KMS-11 (cell line): Measurements from ENCODE around the gene ADD2.

ENCODE experiments used
- H2AFZ ChIP-seq: fragments of 200-600 bp; sonication (generic); 2 replicates; pipeline ENCODE4 v1.6.1; 2016; ENCODE audit warnings: antibody characterized with exemption, mixed run types, low read depth
- H3K27ac ChIP-seq: fragments of 200-600 bp; sonication (generic); 2 replicates; pipeline ENCODE4 v1.6.1; 2016; ENCODE audit warnings: mild to moderate bottlenecking, mixed run types
- H3K27me3 ChIP-seq: fragments of 200-600 bp; sonication (generic); 2 replicates; pipeline ENCODE4 v1.6.1; 2017; ENCODE audit warnings: mild to moderate bottlenecking, low read depth, mixed run types, moderate library complexity; ENCODE audit not compliant: insufficient read depth
- H3K36me3 ChIP-seq: fragments of 200-600 bp; sonication (generic); 2 replicates; pipeline ENCODE4 v1.6.1; 2017; ENCODE audit warnings: mild to moderate bottlenecking, mixed run types; ENCODE audit not compliant: insufficient read depth
- H3K4me1 ChIP-seq: fragments of 200-600 bp; sonication (generic); 2 replicates; pipeline ENCODE4 v1.6.1; 2016; ENCODE audit warnings: mild to moderate bottlenecking, low read depth, mixed run types; ENCODE audit not compliant: poor library complexity, severe bottlenecking
- H3K4me2 ChIP-seq: fragments of 200-600 bp; sonication (generic); 2 replicates; pipeline ENCODE4 v1.7.0; 2016; ENCODE audit warnings: mild to moderate bottlenecking, mixed run types
- H3K4me3 ChIP-seq: fragments of 200-600 bp; sonication (generic); IDR thresholded peaks from 2 replicates; pipeline ENCODE4 v1.6.1; 2017; ENCODE audit warnings: low read depth, low read length, mixed read lengths; ENCODE audit not compliant: insufficient read depth
- H3K79me2 ChIP-seq: fragments of 200-600 bp; sonication (generic); 2 replicates; pipeline ENCODE4 v1.6.1; 2016; ENCODE audit warnings: low read depth, mixed run types; ENCODE audit not compliant: insufficient read depth
- H3K9ac ChIP-seq: fragments of 200-600 bp; sonication (generic); 2 replicates; pipeline ENCODE4 v1.6.1; 2016; ENCODE audit warnings: mild to moderate bottlenecking, mixed run types
- H4K20me1 ChIP-seq: fragments of 200-600 bp; sonication (generic); 2 replicates; pipeline ENCODE4 v1.6.1; 2016; ENCODE audit warnings: mild to moderate bottlenecking, mixed run types; ENCODE audit not compliant: insufficient read depth
- CTCF ChIP-seq: fragments of 200-600 bp; sonication (generic); conservative IDR thresholded peaks from 2 replicates; pipeline ENCODE4 v1.6.1; 2017; ENCODE audit warnings: low read depth, mild to moderate bottlenecking, antibody characterized with exemption, low read length, moderate library complexity, mixed read lengths

The ADD2 gene

GRCh38 chr2:70775141-70775540, 7.1 kb upstream of the ADD2 start:
- no peak for TF ChIP-seq CTCF
- Histone ChIP-seq H3K79me2 (no peaks in the 10 kb centered on the region), H3K9ac (no peak overlapping the region), H3K36me3 (no peaks in the 10 kb centered on the region), H3K4me3 (no peak overlapping the region), H3K4me2 (no peak overlapping the region), H3K4me1 (peaks cover 42% of the 10 kb centered on the region), H2AFZ (no peak overlapping the region), H3K27me3 (peaks cover 9% of the 10 kb centered on the region; the same call in 1 of the 2 replicates), H4K20me1 (no peaks in the 10 kb centered on the region), H3K27ac (no peak overlapping the region)

GRCh38 chr2:70772486-70773155, 4.6 kb upstream of the ADD2 start:
- Histone ChIP-seq H3K4me3 (no peak overlapping the region), H3K36me3 (no peaks in the 10 kb centered on the region)

GRCh38 chr2:70771446-70771845, 3.4 kb upstream of the ADD2 start:
- no peak for TF ChIP-seq CTCF
- Histone ChIP-seq H3K27me3 (peaks cover 9% of the 10 kb centered on the region; the same call in 1 of the 2 replicates), H3K27ac (peak overlapping the region; percentile 37; the same call in 1 of the 2 replicates), H3K36me3 (no peaks in the 10 kb centered on the region), H3K4me2 (peak overlapping the region; percentile 75), H3K4me1 (peaks cover 63% of the 10 kb centered on the region), H3K4me3 (no peak overlapping the region), H4K20me1 (no peaks in the 10 kb centered on the region), H3K9ac (peak overlapping the region; percentile 1; the same call in 1 of the 2 replicates), H3K79me2 (0 out of 2 replicates have a peak, but pooled peaks cover 5% of the 10 kb centered on the region), H2AFZ (no peak overlapping the region)

More at GRCh38 chr2:70772486-70773155, 4.6 kb upstream of the ADD2 start:
- Histone ChIP-seq H3K27me3 (peaks cover 9% of the 10 kb centered on the region; the same call in 1 of the 2 replicates), H3K9ac (no peak overlapping the region), H3K27ac (peak overlapping the region; percentile 37; the same call in 1 of the 2 replicates), H3K4me1 (peaks cover 61% of the 10 kb centered on the region), H2AFZ (no peak overlapping the region), H3K4me2 (peak overlapping the region; percentile 75), H3K79me2 (no peaks in the 10 kb centered on the region), H4K20me1 (no peaks in the 10 kb centered on the region)
- no peak for TF ChIP-seq CTCF

GRCh38 chr2:70769450-70769849, 1.4 kb upstream of the ADD2 start:
- Histone ChIP-seq H3K4me1 (peaks cover 74% of the 10 kb centered on the region), H4K20me1 (no peaks in the 10 kb centered on the region), H3K9ac (no peak overlapping the region), H3K36me3 (no peaks in the 10 kb centered on the region), H2AFZ (no peak overlapping the region), H3K79me2 (peaks cover 24% of the 10 kb centered on the region; the same call in 1 of the 2 replicates), H3K27ac (no peak overlapping the region), H3K27me3 (peaks cover 9% of the 10 kb centered on the region; the same call in 1 of the 2 replicates), H3K4me3 (no peak overlapping the region), H3K4me2 (peak overlapping the region; percentile 6; the same call in 1 of the 2 replicates)
- TF ChIP-seq CTCF, result no peak
